Fibroblast of lung (primary cell): Measurements from ENCODE around the gene STRN3. TPM values are rescaled to one million over a fixed set of nuclear protein-coding genes. Genes with fewer than 3 reads are reported as not detected.
A peak's percentile ranks its signal among the peaks of the same experiment; 100 is the strongest.

Experiments
- DNase-seq, 2 donors: peaks; one replicate each; pipeline versions ENCODE4 v3.0.0 to v3.0.0-alpha.2; 2010; ENCODE audit warnings: low read depth in 2 of 2
- H2AFZ ChIP-seq: 2 replicates; pipeline ENCODE4 v1.5.1; 2012; ENCODE audit warnings: low read length, control low read depth, inconsistent platforms
- H3K27ac ChIP-seq: 2 replicates; pipeline ENCODE4 v1.5.1; 2011; ENCODE audit warnings: low read length, control low read depth; ENCODE audit not compliant: insufficient read depth
- H3K27me3 ChIP-seq: 2 replicates; pipeline ENCODE4 v1.5.1; 2011; ENCODE audit warnings: mild to moderate bottlenecking, low read length; ENCODE audit not compliant: control insufficient read depth, insufficient read depth
- H3K36me3 ChIP-seq: 2 replicates; pipeline ENCODE4 v1.5.1; 2011; ENCODE audit warnings: low read length; ENCODE audit not compliant: control insufficient read depth, insufficient read depth
- H3K4me1 ChIP-seq: 2 replicates; pipeline ENCODE4 v1.5.1; 2011; ENCODE audit warnings: low read length; ENCODE audit not compliant: control insufficient read depth, insufficient read depth; ENCODE audit errors: extremely low read depth
- H3K4me2 ChIP-seq: 2 replicates; pipeline ENCODE4 v1.5.1; 2011; ENCODE audit warnings: low read length, control low read depth; ENCODE audit not compliant: insufficient read depth; ENCODE audit errors: extremely low read depth
- H3K4me3 ChIP-seq, 4 experiments: fragments of 200-600 bp in 1 of 4; sonication (generic) in 1 of 4; replicated peaks in 1 of 4; 2 replicates each; pipeline ENCODE4 v1.5.1; 2011 to 2016; ENCODE audit warnings: low read length in 4 of 4, low read depth in 3 of 4, mild to moderate bottlenecking in 3 of 4, control low read depth in 2 of 4, inconsistent platforms in 1 of 4, mixed read lengths in 1 of 4; ENCODE audit not compliant: insufficient read depth in 1 of 4; ENCODE audit errors: control extremely low read depth in 1 of 4
- H3K79me2 ChIP-seq: 2 replicates; pipeline ENCODE4 v1.5.1; 2012; ENCODE audit warnings: mild to moderate bottlenecking, low read length, inconsistent platforms; ENCODE audit not compliant: control insufficient read depth, insufficient read depth
- H3K9ac ChIP-seq: 2 replicates; pipeline ENCODE4 v1.5.1; 2011; ENCODE audit warnings: mild to moderate bottlenecking, low read length, control low read depth; ENCODE audit not compliant: insufficient read depth
- H3K9me3 ChIP-seq: 2 replicates; pipeline ENCODE4 v1.5.1; 2012; ENCODE audit warnings: low read depth, low read length; ENCODE audit not compliant: control insufficient read depth, insufficient read depth
- H4K20me1 ChIP-seq: 2 replicates; pipeline ENCODE4 v1.5.1; 2011; ENCODE audit warnings: low read length; ENCODE audit not compliant: control insufficient read depth, insufficient read depth; ENCODE audit errors: extremely low read depth
- EZH2 ChIP-seq: IDR thresholded peaks from 2 replicates; pipeline ENCODE4 v1.5.1; 2012; ENCODE audit warnings: low read length, control low read depth, mild to moderate bottlenecking; ENCODE audit errors: missing control alignments
- polyA plus RNA-seq, 2 donors: library from polyadenylated mRNA; depleted of rRNA in 1 of 2; stranded (reverse) in 1 of 2; unstranded in 1 of 2; fragments of >200 nt; gene quantifications; 2 replicates each; pipeline ENCODE4 v1.2.1, GENCODE V29; 2011 to 2012; ENCODE audit warnings: missing spikeins in 1 of 2
- total RNA-seq: library from RNA; depleted of rRNA; stranded (reverse); fragments of >200 nt; gene quantifications from 2 replicates; pipeline ENCODE4 v1.2.1, GENCODE V29; 2014
- TF ChIP-seq, protein P1 (sequence below), 2 donors: IDR thresholded peaks in 1 of 2; conservative IDR thresholded peaks in 1 of 2; 1 replicate in 1 of 2; 2 replicates in 1 of 2; pipeline ENCODE4 v1.5.1; 2011 to 2012; ENCODE audit warnings: low read length in 2 of 2, control low read depth in 1 of 2, inconsistent platforms in 1 of 2, low read depth in 1 of 2, mild to moderate bottlenecking in 1 of 2

Gene STRN3
- total and polyA plus RNA-seq, 2 donors (not counting 1 experiment from before 2014, with no cell fraction given), result 42.0 to 88.2 TPM

DNA sequence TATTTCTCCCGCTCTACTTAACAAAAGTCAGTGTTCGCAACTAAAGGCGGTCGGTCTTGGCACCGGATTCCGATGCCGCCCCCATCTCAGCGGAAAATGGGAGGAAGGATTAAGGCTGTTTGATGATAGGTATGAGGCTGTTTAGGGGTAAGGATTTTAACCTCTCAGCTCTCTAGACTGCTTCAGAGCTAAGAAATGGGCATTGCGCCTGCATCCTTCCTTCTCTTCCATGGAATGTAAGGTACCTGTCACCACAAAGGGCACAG lies 150.5 kb downstream of the STRN3 start:
- DNase-seq, result no peak
- H2AFZ ChIP-seq, result no peak overlapping the region
- no peak overlapping the region for H3K4me2 ChIP-seq
- H3K9me3 ChIP-seq, result no peaks in the 10 kb centered on the region
- no peaks in the 10 kb centered on the region for H3K79me2 ChIP-seq
- no peaks in the 10 kb centered on the region for H3K4me1 ChIP-seq
- no peak overlapping the region for H3K27ac ChIP-seq
- H3K27me3 ChIP-seq, result peaks cover 31% of the 10 kb centered on the region
- H3K9ac ChIP-seq, result no peak overlapping the region
- H3K36me3 ChIP-seq, result no peaks in the 10 kb centered on the region
- H3K4me3 ChIP-seq, result no peak overlapping the region
- TF ChIP-seq, protein P1, sequence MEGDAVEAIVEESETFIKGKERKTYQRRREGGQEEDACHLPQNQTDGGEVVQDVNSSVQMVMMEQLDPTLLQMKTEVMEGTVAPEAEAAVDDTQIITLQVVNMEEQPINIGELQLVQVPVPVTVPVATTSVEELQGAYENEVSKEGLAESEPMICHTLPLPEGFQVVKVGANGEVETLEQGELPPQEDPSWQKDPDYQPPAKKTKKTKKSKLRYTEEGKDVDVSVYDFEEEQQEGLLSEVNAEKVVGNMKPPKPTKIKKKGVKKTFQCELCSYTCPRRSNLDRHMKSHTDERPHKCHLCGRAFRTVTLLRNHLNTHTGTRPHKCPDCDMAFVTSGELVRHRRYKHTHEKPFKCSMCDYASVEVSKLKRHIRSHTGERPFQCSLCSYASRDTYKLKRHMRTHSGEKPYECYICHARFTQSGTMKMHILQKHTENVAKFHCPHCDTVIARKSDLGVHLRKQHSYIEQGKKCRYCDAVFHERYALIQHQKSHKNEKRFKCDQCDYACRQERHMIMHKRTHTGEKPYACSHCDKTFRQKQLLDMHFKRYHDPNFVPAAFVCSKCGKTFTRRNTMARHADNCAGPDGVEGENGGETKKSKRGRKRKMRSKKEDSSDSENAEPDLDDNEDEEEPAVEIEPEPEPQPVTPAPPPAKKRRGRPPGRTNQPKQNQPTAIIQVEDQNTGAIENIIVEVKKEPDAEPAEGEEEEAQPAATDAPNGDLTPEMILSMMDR (conservative IDR thresholded peaks at IDR 0.05 in 1 of 2, IDR thresholded peaks at IDR 0.05 in 1 of 2; ENCODE audit: low read depth in 1 of 2, low read length in 2 of 2), result no peak
- TF ChIP-seq EZH2, result no peak
- H4K20me1 ChIP-seq, result no peaks in the 10 kb centered on the region

DNA sequence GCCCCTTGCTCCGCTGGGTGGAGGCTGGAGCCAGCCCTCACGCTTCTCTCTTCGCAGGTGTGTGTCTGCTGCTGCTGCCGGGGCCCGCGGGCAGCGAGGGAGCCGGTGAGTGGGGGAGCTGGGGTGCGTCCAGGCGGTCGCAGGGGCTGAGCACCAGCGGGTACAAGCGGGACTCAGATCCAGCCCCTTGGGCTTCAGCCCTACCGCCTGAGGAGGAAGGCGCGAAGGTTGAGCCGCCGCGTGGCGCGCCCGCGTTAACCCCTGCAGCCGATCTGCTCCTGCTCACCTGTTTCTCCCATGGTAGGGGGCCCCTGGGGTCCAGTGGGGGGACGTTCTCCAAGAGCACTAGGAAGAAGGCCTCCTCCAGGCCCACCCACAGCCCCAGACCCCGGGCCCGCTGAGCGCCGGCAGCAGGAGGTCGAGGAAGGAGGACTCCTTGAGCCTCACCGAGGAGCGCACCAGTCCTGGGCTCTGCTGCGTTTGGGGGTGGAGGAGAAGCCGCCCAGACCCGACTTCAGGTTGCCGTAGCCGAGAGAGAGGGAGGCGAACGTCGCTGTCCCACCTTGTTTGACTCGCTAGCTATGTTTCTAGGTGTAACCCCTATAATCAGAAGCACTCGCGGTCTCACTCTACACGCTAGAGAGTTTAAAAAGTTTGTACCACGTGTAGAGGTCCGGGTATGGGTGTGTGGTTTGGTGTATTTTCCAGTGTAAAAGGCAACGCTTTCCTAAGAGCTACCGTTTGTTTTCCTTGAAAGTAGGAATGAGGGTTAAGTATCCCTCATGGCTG lies 151.0 kb downstream of the STRN3 start:
- H3K27me3 ChIP-seq, result peaks cover 31% of the 10 kb centered on the region
- no peak overlapping the region for H3K27ac ChIP-seq
- H3K4me2 ChIP-seq, result peak overlapping the region; percentile 72
- TF ChIP-seq EZH2, result peak; percentile 85
- TF ChIP-seq, protein P1 (conservative IDR thresholded peaks at IDR 0.05 in 1 of 2, IDR thresholded peaks at IDR 0.05 in 1 of 2; ENCODE audit: low read depth in 1 of 2, low read length in 2 of 2), result no peak
- H3K79me2 ChIP-seq, result no peaks in the 10 kb centered on the region
- H3K9ac ChIP-seq, result no peak overlapping the region
- DNase-seq, result no peak
- peak overlapping the region in 3 of 4 experiments; percentile 29 to 52 (median 36) for H3K4me3 ChIP-seq
- no peaks in the 10 kb centered on the region for H3K9me3 ChIP-seq
- H2AFZ ChIP-seq, result no peak overlapping the region
- no peaks in the 10 kb centered on the region for H3K4me1 ChIP-seq
- no peaks in the 10 kb centered on the region for H4K20me1 ChIP-seq
- no peaks in the 10 kb centered on the region for H3K36me3 ChIP-seq

DNA sequence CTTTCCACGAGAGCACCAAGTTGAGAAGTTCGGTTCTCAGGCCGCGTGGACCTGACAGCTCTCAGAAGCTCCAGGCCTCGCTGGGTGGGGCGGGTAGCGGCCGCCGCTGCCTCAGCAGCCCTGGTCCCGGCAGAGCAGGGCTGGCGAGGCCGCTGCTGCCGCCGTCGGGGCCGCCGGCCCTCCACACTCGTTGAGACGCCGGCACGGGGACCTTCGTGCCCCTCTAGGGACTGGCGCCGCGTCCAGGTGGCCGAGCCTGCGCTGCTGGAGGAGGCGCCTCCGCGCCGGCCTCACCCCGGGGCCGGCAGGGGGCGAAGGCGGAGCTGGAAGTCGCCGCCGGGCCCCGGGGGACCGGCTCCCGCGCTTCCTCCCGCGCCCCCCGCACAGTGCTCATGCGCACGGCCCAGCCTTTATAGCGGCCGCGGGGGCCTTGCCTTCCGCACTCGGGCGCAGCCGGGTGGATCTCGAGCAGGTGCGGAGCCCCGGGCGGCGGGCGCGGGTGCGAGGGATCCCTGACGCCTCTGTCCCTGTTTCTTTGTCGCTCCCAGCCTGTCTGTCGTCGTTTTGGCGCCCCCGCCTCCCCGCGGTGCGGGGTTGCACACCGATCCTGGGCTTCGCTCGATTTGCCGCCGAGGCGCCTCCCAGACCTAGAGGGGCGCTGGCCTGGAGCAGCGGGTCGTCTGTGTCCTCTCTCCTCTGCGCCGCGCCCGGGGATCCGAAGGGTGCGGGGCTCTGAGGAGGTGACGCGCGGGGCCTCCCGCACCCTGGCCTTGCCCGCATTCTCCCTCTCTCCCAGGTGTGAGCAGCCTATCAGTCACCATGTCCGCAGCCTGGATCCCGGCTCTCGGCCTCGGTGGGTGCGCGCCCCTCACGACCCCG lies 151.8 kb downstream of the STRN3 start, which contains the start of gene COCH:
TSS of gene COCH (plus strand) at position 440 of the 879 bp plus-strand sequence. CDS start at position 820, 380 bp downstream.
- H3K4me1 ChIP-seq, result no peaks in the 10 kb centered on the region
- no peak within 1 kb of the TSS for H3K27ac ChIP-seq
- H2AFZ ChIP-seq, result peak within 1 kb of the TSS; percentile 10
- H3K36me3 ChIP-seq, result no peaks in the 10 kb centered on the region
- peaks cover 31% of the 10 kb centered on the region for H3K27me3 ChIP-seq
- no peaks in the 10 kb centered on the region for H4K20me1 ChIP-seq
- H3K4me3 ChIP-seq, result peak within 1 kb of the TSS; percentile 29 to 52 (median 34)
- peak; percentile 41 for TF ChIP-seq EZH2
- TF ChIP-seq, protein P1 (conservative IDR thresholded peaks at IDR 0.05 in 1 of 2, IDR thresholded peaks at IDR 0.05 in 1 of 2; ENCODE audit: low read depth in 1 of 2, low read length in 2 of 2), result no peak
- H3K9ac ChIP-seq, result no peak within 1 kb of the TSS
- H3K9me3 ChIP-seq, result no peaks in the 10 kb centered on the region
- no peaks in the 10 kb centered on the region for H3K79me2 ChIP-seq
- H3K4me2 ChIP-seq, result peak within 1 kb of the TSS; percentile 72
- peak in 1 of 2 donors; percentile 18 for DNase-seq
